H1 (cell line): Measurements from ENCODE around the gene THAP4. TPM values are rescaled to one million over a fixed set of nuclear protein-coding genes. Genes with fewer than 3 reads are reported as not detected.

Experiments used
- CTCF ChIA-PET: fragments of 300-600 bp; sonication (Branson Sonifier 250); formaldehyde crosslinking; loops from one replicate; lab custom pipeline; 2021; ENCODE audit not compliant: partially characterized antibody; lab: Charles Lee
- POLR2A ChIA-PET: fragments of 300-600 bp; sonication (Branson Sonifier 250); formaldehyde crosslinking; loops from one replicate; lab custom pipeline; 2021; ENCODE audit warnings: inconsistent platforms; ENCODE audit not compliant: partially characterized antibody; lab: Charles Lee
- DNase-seq, 2 experiments: peaks; one replicate each; pipeline versions ENCODE4 v3.0.0 to v3.0.0-alpha.2; 2010 to 2022; ENCODE audit warnings: low spot score in 2 of 2, low read depth in 1 of 2, mixed read lengths in 1 of 2
- FAIRE-seq: peaks from 2 replicates; lab custom pipeline; 2011; peaks lifted over from hg19 to GRCh38; lab: Jason Lieb, UNC
- H2AFZ ChIP-seq: 2 replicates; pipeline ENCODE4 v1.8.1; 2012; ENCODE audit warnings: low read length, inconsistent platforms
- H2AK5ac ChIP-seq: 2 replicates; pipeline ENCODE4 v1.6.1; 2013; ENCODE audit warnings: low read depth, low read length
- H2BK120ac ChIP-seq: replicated peaks from 2 replicates; pipeline ENCODE3; 2013; ENCODE audit warnings: low read depth, low read length, inconsistent platforms
- H2BK12ac ChIP-seq: 2 replicates; pipeline ENCODE4 v1.6.1; 2013; ENCODE audit warnings: low read depth, low read length
- H2BK15ac ChIP-seq: 2 replicates; pipeline ENCODE4 v1.6.1; 2013; ENCODE audit warnings: low read length
- H2BK20ac ChIP-seq: 2 replicates; pipeline ENCODE4 v1.6.1; 2013; ENCODE audit warnings: low read length
- H2BK5ac ChIP-seq: 2 replicates; pipeline ENCODE4 v1.6.1; 2013; ENCODE audit warnings: low read depth, low read length
- H3K14ac ChIP-seq: 2 replicates; pipeline ENCODE4 v1.6.1; 2013; ENCODE audit warnings: inconsistent platforms; ENCODE audit not compliant: insufficient read length
- H3K18ac ChIP-seq: 2 replicates; pipeline ENCODE4 v1.6.1; 2013; ENCODE audit warnings: low read length; ENCODE audit errors: extremely low read depth
- H3K23ac ChIP-seq: 2 replicates; pipeline ENCODE4 v1.6.1; 2013; ENCODE audit warnings: inconsistent platforms; ENCODE audit not compliant: insufficient read length
- H3K23me2 ChIP-seq: 2 replicates; pipeline ENCODE4 v1.6.1; 2013; ENCODE audit warnings: low read depth, low read length
- H3K27ac ChIP-seq: 2 replicates; pipeline ENCODE4 v1.6.1; 2011; ENCODE audit warnings: low read depth, low read length, inconsistent platforms
- H3K27me3 ChIP-seq, 4 experiments: replicated peaks in 1 of 4; 1 replicate in 1 of 4; 2 replicates in 3 of 4; pipeline versions ENCODE4 v1.6.1 to v1.8.1; 2011 to 2013; ENCODE audit warnings: low read length in 3 of 4, mild to moderate bottlenecking in 3 of 4, inconsistent platforms in 2 of 4, mixed read lengths in 2 of 4, moderate library complexity in 1 of 4; ENCODE audit not compliant: control insufficient read depth in 3 of 4, insufficient read depth in 3 of 4; ENCODE audit errors: extremely low read depth in 1 of 4
- H3K36me3 ChIP-seq, 4 experiments: 2 replicates each; pipeline versions ENCODE4 v1.6.1 to v1.8.1; 2011 to 2013; ENCODE audit warnings: mild to moderate bottlenecking in 4 of 4, low read length in 3 of 4, moderate library complexity in 2 of 4, control low read depth in 1 of 4, inconsistent platforms in 1 of 4; ENCODE audit not compliant: insufficient read depth in 4 of 4, control insufficient read depth in 2 of 4
- H3K4ac ChIP-seq: replicated peaks from 2 replicates; pipeline ENCODE3; 2013; ENCODE audit warnings: low read length, low read depth, mixed read lengths, inconsistent platforms; ENCODE audit not compliant: insufficient read length
- H3K4me1 ChIP-seq, 4 experiments: replicated peaks in 1 of 4; 1 replicate in 1 of 4; 2 replicates in 3 of 4; pipeline versions ENCODE4 v1.6.1 to v1.8.1; 2011 to 2013; ENCODE audit warnings: low read length in 3 of 4, inconsistent platforms in 2 of 4, mixed read lengths in 1 of 4; ENCODE audit not compliant: insufficient read depth in 4 of 4, control insufficient read depth in 3 of 4
- H3K4me2 ChIP-seq, 2 experiments: 2 replicates each; pipeline versions ENCODE4 v1.6.1 to v1.8.1; 2011 to 2013; ENCODE audit warnings: low read depth in 2 of 2, low read length in 2 of 2, control low read depth in 1 of 2, inconsistent platforms in 1 of 2, mild to moderate bottlenecking in 1 of 2; ENCODE audit not compliant: insufficient read depth in 1 of 2
- H3K4me3 ChIP-seq, 4 experiments: fragments of 200-600, 300-600 bp in 1 of 4; sonication (generic), shearing (Covaris generic), sonication (Bioruptor Twin) in 1 of 4; 2 replicates each; pipeline versions ENCODE4 v1.5.1 to v1.8.1; 2011 to 2016; ENCODE audit warnings: low read length in 4 of 4, low read depth in 3 of 4, control low read depth in 2 of 4, inconsistent platforms in 2 of 4, mild to moderate bottlenecking in 2 of 4, mixed read lengths in 1 of 4, moderate library complexity in 1 of 4; ENCODE audit not compliant: insufficient read depth in 2 of 4; ENCODE audit errors: extremely low read depth in 1 of 4
- H3K56ac ChIP-seq: replicated peaks from 2 replicates; pipeline ENCODE3; 2013; ENCODE audit warnings: low read depth, mild to moderate bottlenecking, mixed read lengths, low read length, inconsistent platforms; ENCODE audit not compliant: insufficient read length
- H3K79me1 ChIP-seq: 2 replicates; pipeline ENCODE4 v1.6.1; 2013; ENCODE audit warnings: low read depth, low read length, control low read depth
- H3K79me2 ChIP-seq, 2 experiments: 2 replicates each; pipeline versions ENCODE4 v1.6.1 to v1.8.1; 2012 to 2013; ENCODE audit warnings: low read length in 2 of 2, mild to moderate bottlenecking in 2 of 2, inconsistent platforms in 1 of 2; ENCODE audit not compliant: insufficient read depth in 2 of 2, control insufficient read depth in 1 of 2
- H3K9ac ChIP-seq, 4 experiments: replicated peaks in 1 of 4; 1 replicate in 1 of 4; 2 replicates in 3 of 4; pipeline versions ENCODE4 v1.6.1 to v1.8.1; 2011 to 2013; ENCODE audit warnings: low read depth in 3 of 4, low read length in 3 of 4, control low read depth in 2 of 4, mild to moderate bottlenecking in 2 of 4, moderate library complexity in 2 of 4, inconsistent platforms in 1 of 4; ENCODE audit errors: extremely low read depth in 1 of 4
- H3K9me3 ChIP-seq, 2 experiments: 2 replicates each; pipeline versions ENCODE4 v1.6.1 to v1.8.1; 2012 to 2013; ENCODE audit warnings: mild to moderate bottlenecking in 2 of 2, moderate library complexity in 2 of 2, control low read depth in 1 of 2, inconsistent platforms in 1 of 2, low read depth in 1 of 2, low read length in 1 of 2, mixed read lengths in 1 of 2; ENCODE audit not compliant: insufficient read depth in 2 of 2
- H4K20me1 ChIP-seq, 2 experiments: replicated peaks in 1 of 2; 2 replicates each; pipeline versions ENCODE3 to v1.8.1; 2011 to 2013; ENCODE audit warnings: inconsistent platforms in 2 of 2, low read length in 2 of 2, mild to moderate bottlenecking in 1 of 2; ENCODE audit not compliant: insufficient read depth in 2 of 2, control insufficient read depth in 1 of 2
- H4K5ac ChIP-seq: 2 replicates; pipeline ENCODE4 v1.6.1; 2013; ENCODE audit warnings: low read length, low read depth, mixed read lengths, inconsistent platforms; ENCODE audit not compliant: insufficient read length
- H4K8ac ChIP-seq: 2 replicates; pipeline ENCODE4 v1.8.0; 2013; ENCODE audit warnings: mild to moderate bottlenecking, moderate library complexity, low read length, inconsistent platforms; ENCODE audit not compliant: insufficient read depth; ENCODE audit errors: extremely low read depth
- H4K91ac ChIP-seq: replicated peaks from 2 replicates; pipeline ENCODE3; 2013; ENCODE audit warnings: low read length, mixed read lengths, inconsistent platforms; ENCODE audit not compliant: insufficient read length
- CEBPB ChIP-seq: IDR thresholded peaks from 2 replicates; pipeline ENCODE4 v1.6.1; 2012; ENCODE audit warnings: low read depth, low read length
- EZH2 ChIP-seq: fragments of 200-600 bp; sonication (generic); IDR thresholded peaks from 2 replicates; pipeline ENCODE4 v1.7.1; 2012; ENCODE audit warnings: low read depth, mild to moderate bottlenecking, moderate library complexity, low read length, inconsistent platforms; ENCODE audit not compliant: severe bottlenecking
- GABPA ChIP-seq: IDR thresholded peaks from 2 replicates; pipeline ENCODE4 v1.6.1; 2011; ENCODE audit warnings: mild to moderate bottlenecking, low read length, moderate library complexity, borderline replicate concordance; ENCODE audit not compliant: insufficient read depth
- GTF2F1 ChIP-seq: IDR thresholded peaks from 2 replicates; pipeline ENCODE4 v1.6.1; 2012; ENCODE audit warnings: low read depth, low read length, improper control_type of control experiment, borderline replicate concordance
- PHF8 ChIP-seq: fragments of 200-600 bp; sonication (generic); conservative IDR thresholded peaks from 2 replicates; pipeline ENCODE4 v1.7.1; 2012; ENCODE audit warnings: low read depth, mild to moderate bottlenecking, inconsistent platforms, low read length, moderate library complexity
- POU5F1 ChIP-seq: IDR thresholded peaks from 2 replicates; pipeline ENCODE4 v1.6.1; 2011; ENCODE audit warnings: low read depth, mild to moderate bottlenecking, low read length, moderate library complexity
- RBBP5 ChIP-seq: IDR thresholded peaks from 2 replicates; pipeline ENCODE4 v1.7.1; 2012; ENCODE audit warnings: low read depth, mild to moderate bottlenecking, inconsistent platforms, low read length, moderate library complexity, borderline replicate concordance
- RNF2 ChIP-seq: fragments of 200-900, 300-1000 bp; sonication (generic); IDR thresholded peaks from 2 replicates; pipeline ENCODE4 v1.7.1; 2016; ENCODE audit warnings: borderline replicate concordance, low read depth, mild to moderate bottlenecking, antibody characterized with exemption, low read length; ENCODE audit not compliant: poor library complexity, severe bottlenecking; ENCODE audit errors: missing control alignments
- RXRA ChIP-seq: IDR thresholded peaks from 2 replicates; pipeline ENCODE4 v1.6.1; 2011; ENCODE audit warnings: low read depth, mild to moderate bottlenecking, low read length, moderate library complexity; ENCODE audit not compliant: insufficient read depth
- SIN3A ChIP-seq, 2 experiments: IDR thresholded peaks in 1 of 2; conservative IDR thresholded peaks in 1 of 2; 2 replicates each; pipeline ENCODE4 v1.6.1; 2011 to 2012; ENCODE audit warnings: low read length in 2 of 2, improper control_type of control experiment in 1 of 2, low read depth in 1 of 2, mild to moderate bottlenecking in 1 of 2
- TCF12 ChIP-seq: IDR thresholded peaks from 2 replicates; pipeline ENCODE4 v1.6.1; 2011; ENCODE audit warnings: low read depth, mild to moderate bottlenecking, low read length
- WGBS, 2 experiments: shearing (Covaris generic) in 1 of 2; methylation state at CpG; one replicate each; pipeline versions ENCODE4 v1.1.6 to v1.1.7; 2013 to 2015; ENCODE audit warnings: low lambda C conversion rate in 2 of 2, mixed read lengths in 2 of 2, inconsistent platforms in 1 of 2, low coverage in 1 of 2, missing lambda C conversion rate in 1 of 2; ENCODE audit not compliant: insufficient replicate concordance in 2 of 2, insufficient coverage in 1 of 2, insufficient read length in 1 of 2; ENCODE audit errors: extremely low coverage in 1 of 2, missing lambda C conversion rate in 1 of 2; 5-methylcytosine and 5-hydroxymethylcytosine counted together
- polyA plus RNA-seq, 7 experiments: library from polyadenylated mRNA; depleted of rRNA in 3 of 7; stranded (reverse) in 5 of 7; unstranded in 2 of 7; fragments of >200 nt in 5 of 7; fragments of 200-250 nt in 2 of 7; gene quantifications; 1 replicate in 5 of 7; 2 replicates in 1 of 7; 4 replicates in 1 of 7; pipeline versions ENCODE4 v1.2.1 to v1.2.3, GENCODE V29; 2011 to 2013; ENCODE audit warnings: missing spikeins in 2 of 7, mixed read lengths in 2 of 7
- total RNA-seq: library from RNA; stranded (reverse); fragmentation: NEBNext Ultra II Directional; extraction: Animal tissue kit (Norgen Biotek cat#: 25700); gene quantifications from 2 replicates; pipeline ENCODE4 v1.2.1, GENCODE V29; 2021
- TF ChIP-seq, protein P1 (sequence below): IDR thresholded peaks from 2 replicates; pipeline ENCODE4 v1.6.1; 2011; ENCODE audit warnings: low read length, improper control_type of control experiment

THAP4 gene
- total and polyA plus RNA-seq, 2 of the 8 experiments (the other 6 are each of a cell fraction or from before 2014, with no cell fraction given), result 78.9 to 83.6 TPM

DNA sequence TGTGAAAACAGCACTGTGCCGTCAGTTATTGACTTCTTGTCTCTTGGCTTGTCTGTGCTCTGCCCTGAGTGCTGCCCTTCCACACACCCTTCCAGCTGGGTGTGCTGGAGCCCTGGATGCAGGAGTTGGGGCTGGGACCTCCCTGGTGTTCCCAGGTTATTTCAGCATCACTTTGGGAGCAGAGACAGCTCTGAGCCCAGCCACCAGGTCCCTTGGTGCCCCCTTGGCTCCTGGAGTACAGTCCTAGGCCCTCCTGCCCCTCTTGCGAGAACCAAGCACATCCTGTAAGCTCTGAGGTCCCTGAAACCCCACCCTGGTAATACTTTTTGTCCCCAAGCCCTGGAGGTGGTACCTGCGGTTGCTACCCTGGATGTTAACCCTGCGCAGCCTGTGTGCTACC, 54.2 kb downstream of the THAP4 start:
- no peak overlapping the region for H2AK5ac ChIP-seq
- TF ChIP-seq, protein P1, sequence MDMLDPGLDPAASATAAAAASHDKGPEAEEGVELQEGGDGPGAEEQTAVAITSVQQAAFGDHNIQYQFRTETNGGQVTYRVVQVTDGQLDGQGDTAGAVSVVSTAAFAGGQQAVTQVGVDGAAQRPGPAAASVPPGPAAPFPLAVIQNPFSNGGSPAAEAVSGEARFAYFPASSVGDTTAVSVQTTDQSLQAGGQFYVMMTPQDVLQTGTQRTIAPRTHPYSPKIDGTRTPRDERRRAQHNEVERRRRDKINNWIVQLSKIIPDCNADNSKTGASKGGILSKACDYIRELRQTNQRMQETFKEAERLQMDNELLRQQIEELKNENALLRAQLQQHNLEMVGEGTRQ, result no peak
- TF ChIP-seq GABPA (no peak), POU5F1 (no peak), RNF2 (no peak), RBBP5 (no peak), TCF12 (no peak), CEBPB (no peak), PHF8 (no peak), GTF2F1 (no peak), EZH2 (no peak), SIN3A (conservative IDR thresholded peaks at IDR 0.05 in 1 of 2, IDR thresholded peaks at IDR 0.05 in 1 of 2; ENCODE audit: low read depth in 1 of 2, low read length in 2 of 2) (no peak), RXRA (no peak)

More for the DNA sequence above, 54.2 kb downstream of the THAP4 start:
- H3K27ac ChIP-seq, result no peak overlapping the region
- H3K4ac ChIP-seq, result no peak overlapping the region
- no peak overlapping the region for H2BK120ac ChIP-seq
- no peak overlapping the region for H2BK15ac ChIP-seq
- no peak for DNase-seq
- H4K5ac ChIP-seq, result no peak overlapping the region
- ChIA-PET POLR2A (interaction anchor here (1.2 kb wide), 1 partner anchor 10 kb away, joined by 3 read pairs; no protein-coding TSS in a partner anchor), CTCF (interaction anchor here (1.0 to 1.3 kb wide), 3 partner anchors 13 to 20 kb away, joined by 3 to 5 read pairs (median 3); no protein-coding TSS in a partner anchor)
- WGBS, 2 experiments, result 90% methylated on average over 4 of the region's 4 CpGs; no CpG with 5 or more reads in 1 of the 2 experiments
- H3K4me1 ChIP-seq, result peaks cover 0 to 3% (median 1%) of the 10 kb centered on the region in 4 experiments; a peak in 1 of 7 replicates
- H3K23me2 ChIP-seq, result no peaks in the 10 kb centered on the region
- H3K9ac ChIP-seq, result no peak overlapping the region
- H2BK12ac ChIP-seq, result no peak overlapping the region
- peaks cover 0 to 29% (median 7%) of the 10 kb centered on the region in 4 experiments; a peak in 4 of 8 replicates for H3K36me3 ChIP-seq
- no peaks in the 10 kb centered on the region for H3K79me2 ChIP-seq
- H2BK20ac ChIP-seq, result no peak overlapping the region
- no peak overlapping the region for H4K91ac ChIP-seq
- H3K27me3 ChIP-seq, result no peaks in the 10 kb centered on the region
- FAIRE-seq, result no peak
- no peaks in the 10 kb centered on the region for H4K20me1 ChIP-seq
- H3K14ac ChIP-seq, result no peak overlapping the region
- no peak overlapping the region for H3K56ac ChIP-seq
- no peak overlapping the region for H3K18ac ChIP-seq
- no peak overlapping the region for H3K23ac ChIP-seq
- H3K4me3 ChIP-seq, result no peak overlapping the region
- H3K4me2 ChIP-seq, result no peak overlapping the region
- no peak overlapping the region for H2AFZ ChIP-seq
- no peak overlapping the region for H4K8ac ChIP-seq
- H2BK5ac ChIP-seq, result no peak overlapping the region
- H3K79me1 ChIP-seq, result no peaks in the 10 kb centered on the region
- peaks cover 18 to 20% of the 10 kb centered on the region in 2 experiments for H3K9me3 ChIP-seq
